HCT116 (cell line): ENCODE results near the gene FBN1. TPM values are rescaled to one million over a fixed set of nuclear protein-coding genes. Genes with fewer than 3 reads are reported as not detected.

Source experiments
- ATAC-seq: fragments of 200-7000 bp; cut with Tn5 transposase; 2 replicates; pipeline ENCODE4 v1.9.1; 2020; ENCODE audit warnings: mild to moderate bottlenecking, moderate library complexity
- BruUV-seq: library from RNA; stranded (reverse); fragments of 400-500 nt; replicated peaks from 2 replicates; lab custom pipeline; 2021; lab: Mats Ljungman, UMichigan
- CTCF ChIA-PET: fragments of 300-600 bp; sonication (Branson Sonifier 250); formaldehyde crosslinking; loops from one replicate; lab custom pipeline; 2021; ENCODE audit warnings: antibody characterized with exemption; lab: Charles Lee
- POLR2A ChIA-PET: fragments of 300-600, 350-600 bp; sonication (Branson Sonifier 250); formaldehyde crosslinking; loops from one replicate; lab custom pipeline; 2021; ENCODE audit warnings: antibody characterized with exemption; lab: Charles Lee
- RAD21 ChIA-PET, 2 experiments: fragments of 300-600 bp; sonication (Branson Sonifier 250); formaldehyde crosslinking; loops; one replicate each; lab custom pipeline; 2023; ENCODE audit warnings: low total read pairs in 2 of 2; ENCODE audit not compliant: uncharacterized antibody in 2 of 2, unreplicated experiment in 2 of 2, low non-redundant PET in 1 of 2; lab: Charles Lee
- DNase-seq: peaks from one replicate; pipeline ENCODE4 v3.0.0-alpha.2; 2010; ENCODE audit warnings: low read depth, low spot score
- H2AFZ ChIP-seq: fragments of 200-600 bp; shearing (Covaris generic), sonication (generic); 2 replicates; pipeline ENCODE4 v1.6.1; 2017; ENCODE audit warnings: low read depth, mixed run types, mixed read lengths, antibody characterized with exemption, low read length; ENCODE audit not compliant: poor library complexity, severe bottlenecking
- H3K27ac ChIP-seq: 2 replicates; pipeline ENCODE4 v1.5.1; 2012; ENCODE audit warnings: low read depth, low read length
- H3K27me3 ChIP-seq: fragments of 200-600 bp; sonication (generic); 2 replicates; pipeline ENCODE4 v1.6.1; 2016; ENCODE audit warnings: mixed run types, low read length, mixed read lengths; ENCODE audit not compliant: insufficient read depth
- H3K36me3 ChIP-seq, 2 experiments: fragments of 200-500 bp in 1 of 2; fragments of 200-600 bp in 1 of 2; sonication (Bioruptor generic) in 1 of 2; sonication (generic) in 1 of 2; 2 replicates each; pipeline versions ENCODE4 v1.5.1 to v1.6.1; 2014 to 2016; ENCODE audit warnings: low read length in 2 of 2, inconsistent platforms in 1 of 2, mixed read lengths in 1 of 2, mixed run types in 1 of 2; ENCODE audit not compliant: insufficient read depth in 2 of 2, control insufficient read depth in 1 of 2
- H3K4me1 ChIP-seq, 2 experiments: fragments of 200-600 bp in 1 of 2; sonication (generic) in 1 of 2; 2 replicates each; pipeline versions ENCODE4 v1.5.1 to v1.6.1; 2012 to 2017; ENCODE audit warnings: low read length in 2 of 2, inconsistent platforms in 1 of 2, mild to moderate bottlenecking in 1 of 2, mixed read lengths in 1 of 2, mixed run types in 1 of 2, moderate library complexity in 1 of 2; ENCODE audit not compliant: insufficient read depth in 2 of 2, control insufficient read depth in 1 of 2
- H3K4me2 ChIP-seq: fragments of 200-600 bp; sonication (generic); 2 replicates; pipeline ENCODE4 v1.6.1; 2017; ENCODE audit warnings: mixed run types, low read length, mixed read lengths
- H3K4me3 ChIP-seq, 2 experiments: fragments of 200-600 bp in 1 of 2; sonication (generic) in 1 of 2; replicated peaks in 1 of 2; 2 replicates each; pipeline ENCODE4 v1.5.1; 2011 to 2016; ENCODE audit warnings: low read length in 2 of 2, control low read depth in 1 of 2, low read depth in 1 of 2, mild to moderate bottlenecking in 1 of 2, mixed read lengths in 1 of 2, mixed run types in 1 of 2
- H3K79me2 ChIP-seq: fragments of 200-600 bp; sonication (generic); 2 replicates; pipeline ENCODE4 v1.6.1; 2017; ENCODE audit warnings: mild to moderate bottlenecking, mixed run types, low read length, moderate library complexity, mixed read lengths; ENCODE audit not compliant: insufficient read depth
- H3K9ac ChIP-seq: fragments of 200-600 bp; sonication (generic); 2 replicates; pipeline ENCODE4 v1.6.1; 2016; ENCODE audit warnings: low read length, mixed read lengths
- H3K9me2 ChIP-seq: fragments of 200-600 bp; sonication (generic), shearing (Covaris generic); 2 replicates; pipeline ENCODE4 v1.6.1; 2017; ENCODE audit warnings: mixed run types, mild to moderate bottlenecking, moderate library complexity; ENCODE audit not compliant: insufficient read depth
- H3K9me3 ChIP-seq, 2 experiments: fragments of 200-500 bp in 1 of 2; fragments of 200-600 bp in 1 of 2; sonication (Bioruptor generic) in 1 of 2; sonication (generic) in 1 of 2; 2 replicates each; pipeline ENCODE4 v1.6.1; 2014 to 2017; ENCODE audit warnings: low read length in 2 of 2, mixed read lengths in 2 of 2, inconsistent platforms in 1 of 2, low read depth in 1 of 2, mild to moderate bottlenecking in 1 of 2, mixed run types in 1 of 2, moderate library complexity in 1 of 2; ENCODE audit not compliant: control insufficient read depth in 1 of 2, insufficient read depth in 1 of 2
- H4K20me1 ChIP-seq: fragments of 200-600 bp; sonication (generic), shearing (Covaris generic); 2 replicates; pipeline ENCODE4 v1.6.1; 2017; ENCODE audit warnings: mixed run types, mild to moderate bottlenecking, moderate library complexity; ENCODE audit not compliant: insufficient read depth
- ATF3 ChIP-seq: IDR thresholded peaks from 2 replicates; pipeline ENCODE4 v1.6.1; 2012
- CEBPB ChIP-seq: IDR thresholded peaks from 2 replicates; pipeline ENCODE4 v1.6.1; 2012; ENCODE audit warnings: low read depth
- CTCF ChIP-seq, 3 experiments: fragments of 200-600 bp in 1 of 3; sonication (generic) in 1 of 3; IDR thresholded peaks in 2 of 3; conservative IDR thresholded peaks in 1 of 3; 2 replicates each; pipeline ENCODE4 v1.5.1; 2012 to 2017; ENCODE audit warnings: low read depth in 2 of 3, low read length in 2 of 3, antibody characterized with exemption in 1 of 3, borderline replicate concordance in 1 of 3, control low read depth in 1 of 3, mild to moderate bottlenecking in 1 of 3, mixed read lengths in 1 of 3, mixed run types in 1 of 3, moderate library complexity in 1 of 3; ENCODE audit not compliant: insufficient read depth in 1 of 3
- EZH2 ChIP-seq: fragments of 200-600 bp; sonication (generic); IDR thresholded peaks from 2 replicates; pipeline ENCODE4 v1.6.1; 2017; ENCODE audit warnings: antibody characterized with exemption, mixed run types
- EZH2phosphoT487 ChIP-seq: fragments of 200-600 bp; IDR thresholded peaks from 2 replicates; pipeline ENCODE4 v1.6.1; 2018; ENCODE audit warnings: antibody characterized with exemption, borderline replicate concordance
- JUND ChIP-seq: IDR thresholded peaks from 2 replicates; pipeline ENCODE4 v1.6.1; 2012
- POLR2A ChIP-seq: IDR thresholded peaks from 2 replicates; pipeline ENCODE4 v1.7.0; 2011; ENCODE audit warnings: borderline replicate concordance; ENCODE audit not compliant: insufficient read depth, insufficient read length; ENCODE audit errors: extremely low read depth
- REST ChIP-seq: IDR thresholded peaks from 2 replicates; pipeline ENCODE4 v1.6.1; 2012; ENCODE audit warnings: low read depth
- SIN3A ChIP-seq: IDR thresholded peaks from 2 replicates; pipeline ENCODE4 v1.6.1; 2012; ENCODE audit warnings: low read depth
- SP1 ChIP-seq: IDR thresholded peaks from 2 replicates; pipeline ENCODE4 v1.6.1; 2012; ENCODE audit warnings: low read depth
- TCF7L2 ChIP-seq: IDR thresholded peaks from 2 replicates; pipeline ENCODE4 v1.7.0; 2011; ENCODE audit warnings: borderline replicate concordance, inconsistent platforms; ENCODE audit not compliant: insufficient read depth, insufficient read length; ENCODE audit errors: extremely low read depth
- YY1 ChIP-seq: IDR thresholded peaks from 2 replicates; pipeline ENCODE4 v1.6.1; 2011; ENCODE audit warnings: low read length, low read depth, moderate library complexity, mild to moderate bottlenecking; ENCODE audit not compliant: insufficient replicate concordance; ENCODE audit errors: extremely low read depth
- ZNF274 ChIP-seq: fragments of 200-500 bp; sonication (Bioruptor generic); IDR thresholded peaks from 2 replicates; pipeline ENCODE4 v1.6.1; 2014; ENCODE audit warnings: mild to moderate bottlenecking, low read depth, low read length, inconsistent platforms
- intact Hi-C: fragments of 100-400 bp; cut with micrococcal nuclease; formaldehyde crosslinking; loops from 2 replicates; pipeline ENCODE4 v1.10.0; 2022
- total RNA-seq: library from RNA; stranded (reverse); gene quantifications from one replicate; pipeline ENCODE4 v1.2.1, GENCODE V29; 2021; ENCODE audit not compliant: unreplicated experiment

FBN1 gene
- total RNA-seq, 1 experiment from 2014 or later: 1.7 TPM

- Histone ChIP-seq H3K27me3 (no peaks in the 10 kb centered on the region), H3K9me2 (no peaks in the 10 kb centered on the region), H3K4me1 (no peaks in the 10 kb centered on the region), H2AFZ (no peak overlapping the region), H3K36me3 (no peaks in the 10 kb centered on the region), H3K9me3 (no peaks in the 10 kb centered on the region), H3K27ac (no peak overlapping the region), H3K9ac (no peak overlapping the region), H3K4me3 (no peak overlapping the region), H3K4me2 (no peak overlapping the region), H4K20me1 (no peaks in the 10 kb centered on the region)
- DNase-seq: no peak
- BruUV-seq: no TSS peak
- ChIA-PET CTCF (no interaction called here), RAD21 (no interaction called here), POLR2A (no interaction called here)
- ATAC-seq: no peak
- intact Hi-C loops: no loop called here
- TF ChIP-seq SP1: no peak
- no peak for TF ChIP-seq ATF3
- no peak for TF ChIP-seq CEBPB
- TF ChIP-seq CTCF (IDR thresholded peaks at IDR 0.05 in 2 of 3, conservative IDR thresholded peaks at IDR 0.05 in 1 of 3; ENCODE audit: borderline replicate concordance in 1 of 3, insufficient read depth in 1 of 3, low read depth in 2 of 3, low read length in 2 of 3): no peak
- no peak for TF ChIP-seq SIN3A
- no peak for TF ChIP-seq YY1
- no peak for TF ChIP-seq REST
- TF ChIP-seq ZNF274: no peak
- TF ChIP-seq EZH2: no peak
- TF ChIP-seq JUND: no peak
- TF ChIP-seq EZH2phosphoT487: no peak
- no peak for TF ChIP-seq TCF7L2
- TF ChIP-seq POLR2A: no peak
- TF ChIP-seq, all 23 proteins: peak for 0
- no peaks in the 10 kb centered on the region for H3K79me2 ChIP-seq
These were observed 237.2 kb downstream of the FBN1 start for GRCh38 chr15:48408327-48408726.
